Measurements from ENCODE around the gene MAN1C1. TPM values are rescaled to one million over a fixed set of nuclear protein-coding genes. Genes with fewer than 3 reads are reported as not detected.

The MAN1C1 gene
- total RNA-seq, 1 experiment from 2014 or later: 9.3 TPM

GRCh38 chr1:25583519-25584370 lies 32.8 kb upstream of the MAN1C1 start:
- WGBS (ENCODE audit: extremely low coverage, insufficient read length, low lambda C conversion rate): no CpG with 5 or more reads among the region's 14 CpGs
- Histone ChIP-seq H3K79me2 (ENCODE audit: insufficient read depth, low read length) (no peaks in the 10 kb centered on the region), H4K5ac (ENCODE audit: insufficient read length, low read depth, low read length) (no peak overlapping the region), H2BK20ac (ENCODE audit: low read depth, low read length, poor library complexity, severe bottlenecking) (no peak overlapping the region), H3K4me2 (ENCODE audit: insufficient read depth, insufficient read length, low read length) (no peak overlapping the region), H2BK15ac (ENCODE audit: low read depth, low read length) (no peak overlapping the region), H3K4ac (ENCODE audit: low read depth, low read length) (no peak overlapping the region), H3K9me3 (ENCODE audit: control insufficient read depth, low read depth, low read length) (no peaks in the 10 kb centered on the region), H3K23ac (ENCODE audit: insufficient read length, low read depth, low read length) (no peak overlapping the region), H4K8ac (replicated peaks; ENCODE audit: insufficient read length, low read depth, low read length) (no peak overlapping the region), H2BK5ac (ENCODE audit: insufficient read length, low read length) (no peak overlapping the region), H3K18ac (ENCODE audit: insufficient read length, low read depth, low read length) (no peak overlapping the region), H3K9ac (ENCODE audit: extremely low read depth, insufficient read length, low read length) (no peak overlapping the region), H4K91ac (ENCODE audit: insufficient read length, low read depth, low read length) (no peak overlapping the region), H3K27ac (ENCODE audit: insufficient read length, low read depth, low read length) (no peak overlapping the region), H3T11ph (ENCODE audit: low read length) (no peak overlapping the region), H4K20me1 (ENCODE audit: control insufficient read depth, insufficient read depth, insufficient read length) (peaks cover 3% of the 10 kb centered on the region), H3K23me2 (ENCODE audit: insufficient read length, low read depth, low read length, poor library complexity, severe bottlenecking) (no peaks in the 10 kb centered on the region), H2AFZ (ENCODE audit: low read length) (no peak overlapping the region), H3K79me1 (ENCODE audit: insufficient read depth, low read depth, low read length, poor library complexity, severe bottlenecking) (no peaks in the 10 kb centered on the region), H2BK12ac (ENCODE audit: insufficient read length, low read depth, low read length) (no peak overlapping the region), H3K56ac (ENCODE audit: insufficient read length, low read depth, low read length) (no peak overlapping the region), H3K27me3 (ENCODE audit: insufficient read depth, low read length) (no peaks in the 10 kb centered on the region), H3K14ac (ENCODE audit: insufficient read depth, low read length) (no peak overlapping the region), H2BK120ac (ENCODE audit: low read depth, low read length, poor library complexity, severe bottlenecking) (no peak overlapping the region), H2AK5ac (ENCODE audit: insufficient read length, low read length) (no peak overlapping the region), H3K4me1 (ENCODE audit: insufficient read depth, low read length) (peaks cover 12% of the 10 kb centered on the region; the same call in 1 of the 2 replicates)
- Mint-ChIP-seq H3K4me1 (peaks cover 37 to 44% of the 10 kb centered on the region in 2 experiments), H3K27me3 (ENCODE audit: low read depth) (peaks cover 5% of the 10 kb centered on the region), H3K36me3 (ENCODE audit: insufficient read depth in 1 of 3, low read depth in 3 of 3) (no peaks in the 10 kb centered on the region; a peak in 1 of 7 replicates), H3K27ac (no peak overlapping the region), H3K9me3 (peaks cover 3% of the 10 kb centered on the region in 2 experiments; a peak in 2 of 5 replicates), H3K4me3 (no peak overlapping the region)
- no peak for DNase-seq
- TF ChIP-seq CTCF (conservative IDR thresholded peaks at IDR 0.05): no peak
